Thoracic aorta (tissue), 2 donors: ENCODE data around the gene CHST12. TPM values are rescaled to one million over a fixed set of nuclear protein-coding genes. Genes with fewer than 3 reads are reported as not detected.

Source experiments
- ATAC-seq: fragments of 150-250 bp; one replicate; pipeline ENCODE4 v1.8.0; 2017; ENCODE audit warnings: low read depth; ENCODE audit not compliant: insufficient number of reproducible peaks, low FRiP score
- DNase-seq: peaks from one replicate; pipeline ENCODE4 v3.0.0-alpha.2; 2020; ENCODE audit warnings: low spot score
- H3K27ac ChIP-seq, 2 donors: fragments of 200-600 bp; sonication (generic); 1 replicate in 1 of 2; 2 replicates in 1 of 2; pipeline ENCODE4 v1.5.1; 2016; ENCODE audit warnings: mild to moderate bottlenecking in 2 of 2, moderate library complexity in 2 of 2
- H3K27me3 ChIP-seq: fragments of 200-600 bp; sonication (generic); replicated peaks from 2 replicates; pipeline ENCODE4 v1.6.0; 2016; ENCODE audit warnings: mild to moderate bottlenecking; ENCODE audit not compliant: insufficient read depth
- H3K36me3 ChIP-seq: fragments of 200-600 bp; sonication (generic); one replicate; pipeline ENCODE4 v1.5.1; 2016
- H3K4me1 ChIP-seq, 2 donors: fragments of 200-600 bp; sonication (generic); 1 replicate in 1 of 2; 2 replicates in 1 of 2; pipeline versions ENCODE4 v1.5.1 to v1.6.0; 2016; ENCODE audit warnings: low read depth in 2 of 2, mild to moderate bottlenecking in 1 of 2; ENCODE audit not compliant: control insufficient read depth in 1 of 2
- H3K4me3 ChIP-seq: fragments of 200-600 bp; sonication (generic); 2 replicates; pipeline ENCODE4 v1.5.1; 2016; ENCODE audit warnings: mild to moderate bottlenecking
- H3K9me3 ChIP-seq: fragments of 200-600 bp; sonication (generic); 2 replicates; pipeline ENCODE4 v1.5.1; 2016
- total RNA-seq, 2 donors: library from RNA; depleted of rRNA; stranded (reverse); fragments of >200 nt; gene quantifications; one replicate each; pipeline versions ENCODE4 v1.1.0 to v1.2.3, GENCODE V29; 2016
- TF ChIP-seq, protein P1 (sequence below): fragments of 200-600 bp; sonication (generic); IDR thresholded peaks from one replicate; pipeline ENCODE4 v1.5.1; 2019; ENCODE audit warnings: antibody characterized with exemption

CHST12 gene
- total RNA-seq, 2 donors from 2014 or later: 18.7 to 19.1 TPM

GRCh38 chr7:2483494-2483893 is 80.1 kb downstream of the CHST12 start:
- ATAC-seq: no peak

GRCh38 chr7:2484868-2485267 is 81.5 kb downstream of the CHST12 start:
- TF ChIP-seq, protein P1, sequence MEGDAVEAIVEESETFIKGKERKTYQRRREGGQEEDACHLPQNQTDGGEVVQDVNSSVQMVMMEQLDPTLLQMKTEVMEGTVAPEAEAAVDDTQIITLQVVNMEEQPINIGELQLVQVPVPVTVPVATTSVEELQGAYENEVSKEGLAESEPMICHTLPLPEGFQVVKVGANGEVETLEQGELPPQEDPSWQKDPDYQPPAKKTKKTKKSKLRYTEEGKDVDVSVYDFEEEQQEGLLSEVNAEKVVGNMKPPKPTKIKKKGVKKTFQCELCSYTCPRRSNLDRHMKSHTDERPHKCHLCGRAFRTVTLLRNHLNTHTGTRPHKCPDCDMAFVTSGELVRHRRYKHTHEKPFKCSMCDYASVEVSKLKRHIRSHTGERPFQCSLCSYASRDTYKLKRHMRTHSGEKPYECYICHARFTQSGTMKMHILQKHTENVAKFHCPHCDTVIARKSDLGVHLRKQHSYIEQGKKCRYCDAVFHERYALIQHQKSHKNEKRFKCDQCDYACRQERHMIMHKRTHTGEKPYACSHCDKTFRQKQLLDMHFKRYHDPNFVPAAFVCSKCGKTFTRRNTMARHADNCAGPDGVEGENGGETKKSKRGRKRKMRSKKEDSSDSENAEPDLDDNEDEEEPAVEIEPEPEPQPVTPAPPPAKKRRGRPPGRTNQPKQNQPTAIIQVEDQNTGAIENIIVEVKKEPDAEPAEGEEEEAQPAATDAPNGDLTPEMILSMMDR: no peak
- Histone ChIP-seq H3K9me3 (peaks cover 5% of the 10 kb centered on the region), H3K27me3 (no peaks in the 10 kb centered on the region), H3K4me3 (no peak overlapping the region), H3K36me3 (no peaks in the 10 kb centered on the region), H3K4me1 (peaks cover 15 to 31% of the 10 kb centered on the region in 2 donors), H3K27ac (no peak overlapping the region)
- DNase-seq: no peak
- no peak for ATAC-seq

More at GRCh38 chr7:2483494-2483893, 80.1 kb downstream of the CHST12 start:
- DNase-seq: no peak
- H3K27ac ChIP-seq: no peak overlapping the region
- peaks cover 12 to 24% of the 10 kb centered on the region in 2 donors for H3K4me1 ChIP-seq
- TF ChIP-seq, protein P1: no peak
- no peaks in the 10 kb centered on the region for H3K36me3 ChIP-seq
- H3K27me3 ChIP-seq: no peaks in the 10 kb centered on the region
- H3K4me3 ChIP-seq: no peak overlapping the region
- peaks cover 5% of the 10 kb centered on the region for H3K9me3 ChIP-seq

GRCh38 chr7:2487586-2488271 is 84.3 kb downstream of the CHST12 start:
- DNase-seq (no peak), ATAC-seq (peak; percentile 26)
- Histone ChIP-seq H3K4me3 (peak overlapping the region; percentile 22), H3K36me3 (no peaks in the 10 kb centered on the region), H3K27me3 (no peaks in the 10 kb centered on the region), H3K27ac (peak overlapping the region; percentile 33 to 68), H3K4me1 (peaks cover 15 to 33% of the 10 kb centered on the region in 2 donors), H3K9me3 (peaks cover 5% of the 10 kb centered on the region)
- TF ChIP-seq, protein P1: no peak

DNA sequence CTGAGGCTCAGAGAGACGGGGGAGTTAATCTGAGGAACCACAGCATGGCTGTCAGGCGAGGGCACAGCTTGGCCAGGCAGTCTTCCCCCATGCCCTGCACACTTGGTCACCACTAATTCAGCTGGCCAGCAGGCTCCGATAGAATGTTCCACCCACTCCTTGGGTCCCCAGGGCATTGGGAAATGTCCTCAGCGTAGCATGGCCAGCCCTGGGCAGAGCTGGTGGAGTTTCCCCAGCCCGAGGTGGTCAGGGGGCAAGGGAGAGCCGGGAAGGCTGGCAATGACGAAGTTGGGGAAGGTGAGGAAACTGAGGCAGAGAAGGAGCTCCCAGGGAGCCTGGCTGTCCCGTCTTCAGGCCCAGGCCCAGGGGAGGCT is 84.8 kb downstream of the CHST12 start:
- Histone ChIP-seq H3K36me3 (no peaks in the 10 kb centered on the region), H3K4me3 (peak overlapping the region; percentile 22), H3K9me3 (peaks cover under 1% of the 10 kb centered on the region), H3K27ac (peak overlapping the region; percentile 33 to 68), H3K4me1 (peaks cover 15 to 33% of the 10 kb centered on the region in 2 donors), H3K27me3 (no peaks in the 10 kb centered on the region)
- TF ChIP-seq, protein P1: no peak
- DNase-seq (peak; percentile 74), ATAC-seq (peak; percentile 90)

- TF ChIP-seq, protein P1: no peak
- H3K27ac ChIP-seq: peak overlapping the region; percentile 33 to 68
- peaks cover 15 to 33% of the 10 kb centered on the region in 2 donors for H3K4me1 ChIP-seq
- H3K27me3 ChIP-seq: no peaks in the 10 kb centered on the region
- DNase-seq: no peak
- peak overlapping the region; percentile 22 for H3K4me3 ChIP-seq
- H3K9me3 ChIP-seq: no peaks in the 10 kb centered on the region
- no peak for ATAC-seq
- no peaks in the 10 kb centered on the region for H3K36me3 ChIP-seq
Measured at GRCh38 chr7:2488681-2489080, 85.3 kb downstream of the CHST12 start.
